ENCODE results near the gene SNX20.
A peak's percentile ranks its signal among the peaks of the same experiment; 100 is the strongest.

Gene SNX20

DNA sequence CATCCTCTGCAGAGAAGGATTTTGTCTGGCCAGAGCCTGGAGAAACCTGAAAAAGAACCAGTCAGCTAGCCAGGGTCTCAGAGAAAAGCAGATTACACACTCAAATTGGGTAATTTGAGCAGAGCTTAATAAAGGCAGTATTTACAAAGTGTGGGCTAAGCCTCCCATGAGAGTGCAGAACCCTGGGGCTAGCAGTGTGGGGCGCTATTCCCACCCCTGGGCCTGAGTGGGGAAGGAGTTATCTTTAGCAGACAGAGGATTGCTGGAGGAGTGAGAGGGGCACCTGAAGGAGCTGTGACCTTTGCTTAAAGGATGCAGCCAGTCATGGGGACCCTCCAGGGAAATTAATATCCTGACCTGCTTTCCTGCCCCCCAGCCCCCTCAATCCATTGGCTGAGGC lies 46.2 kb downstream of the SNX20 start:
- DNase-seq (ENCODE audit: low read depth): no peak

DNA sequence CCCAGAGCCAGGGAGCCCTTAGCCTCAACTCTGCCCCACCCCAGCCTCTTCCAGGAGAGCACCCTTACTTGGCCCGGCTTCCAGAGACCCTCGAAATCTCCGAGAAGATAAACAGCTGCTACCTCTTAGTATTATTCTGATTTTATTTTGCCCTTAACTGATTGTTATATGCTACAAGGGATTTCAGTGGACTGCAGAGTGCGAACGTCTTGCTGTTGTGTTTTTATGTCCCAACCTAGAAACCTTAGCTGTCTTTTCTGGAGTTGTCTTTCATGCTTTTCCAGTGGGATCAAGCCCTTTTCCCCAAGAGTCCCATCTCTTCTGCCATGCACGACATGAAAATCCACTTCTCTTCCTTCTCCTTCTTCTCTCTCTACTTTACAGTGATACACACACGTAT lies 47.0 kb downstream of the SNX20 start:
- no peak for DNase-seq (ENCODE audit: low read depth)

DNA sequence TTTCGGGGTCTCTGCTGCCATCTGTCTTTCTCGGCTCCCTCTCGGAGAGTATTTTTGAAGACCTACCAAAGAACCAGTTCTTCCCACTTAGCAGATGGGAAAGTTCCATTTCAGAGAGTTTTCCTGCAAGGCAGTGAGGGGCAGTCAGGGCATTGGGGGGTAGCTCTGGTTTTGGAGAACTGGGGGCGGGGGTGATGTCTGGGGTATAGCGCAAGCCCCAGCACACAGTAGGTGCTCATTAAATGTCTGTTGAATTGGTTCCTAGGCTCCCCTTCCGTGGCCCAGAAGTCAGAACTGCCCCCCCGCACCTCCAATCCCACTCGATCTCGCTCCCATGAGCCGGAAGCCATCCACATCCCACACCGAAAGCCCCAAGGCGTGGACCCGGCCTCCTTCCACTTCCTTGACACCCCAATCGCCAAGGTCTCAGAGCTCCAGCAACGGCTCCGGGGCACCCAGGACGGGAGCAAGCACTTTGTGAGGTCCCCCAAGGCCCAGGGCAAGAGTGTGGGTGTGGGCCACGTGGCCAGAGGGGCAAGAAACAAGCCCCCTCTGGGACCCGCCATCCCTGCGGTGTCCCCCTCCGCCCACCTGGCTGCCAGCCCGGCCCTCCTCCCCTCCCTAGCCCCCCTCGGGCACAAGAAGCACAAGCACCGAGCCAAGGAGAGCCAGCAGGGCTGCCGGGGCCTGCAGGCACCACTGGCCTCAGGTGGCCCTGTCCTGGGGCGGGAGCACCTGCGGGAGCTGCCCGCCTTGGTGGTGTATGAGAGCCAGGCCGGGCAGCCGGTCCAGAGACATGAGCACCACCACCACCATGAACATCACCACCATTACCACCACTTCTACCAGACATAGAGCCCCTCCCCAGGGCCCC lies 47.9 kb downstream of the SNX20 start:
- DNase-seq (ENCODE audit: low read depth): no peak

DNA sequence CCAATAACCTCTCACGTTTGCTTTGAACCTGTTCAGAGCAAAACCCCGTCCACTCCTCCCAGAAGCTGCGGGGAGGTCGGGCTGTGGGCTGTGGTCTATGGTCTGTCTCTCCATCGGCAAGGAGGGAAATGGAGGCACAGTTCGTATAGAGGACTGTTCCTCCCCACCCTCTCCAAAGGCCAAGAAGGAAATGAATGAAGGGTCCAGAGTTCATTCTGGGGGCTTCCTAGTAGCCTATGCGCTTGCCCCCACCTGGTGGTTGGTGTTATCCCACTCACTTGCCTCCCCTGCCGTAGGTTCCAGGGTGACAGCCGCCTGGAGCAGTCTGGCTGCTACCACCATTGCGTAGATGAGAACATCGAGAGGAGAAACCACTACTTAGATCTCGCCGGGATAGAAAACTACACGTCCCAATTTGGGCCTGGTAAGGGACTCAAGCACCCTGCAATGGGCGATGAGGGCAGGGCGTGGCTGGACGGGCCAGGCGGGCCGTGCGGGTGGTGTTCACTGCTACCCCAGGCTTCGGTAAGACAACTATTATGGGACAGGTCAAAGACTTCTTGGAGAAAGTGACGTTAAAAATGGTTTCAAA lies 49.0 kb downstream of the SNX20 start:
- DNase-seq (ENCODE audit: low read depth): no peak

DNA sequence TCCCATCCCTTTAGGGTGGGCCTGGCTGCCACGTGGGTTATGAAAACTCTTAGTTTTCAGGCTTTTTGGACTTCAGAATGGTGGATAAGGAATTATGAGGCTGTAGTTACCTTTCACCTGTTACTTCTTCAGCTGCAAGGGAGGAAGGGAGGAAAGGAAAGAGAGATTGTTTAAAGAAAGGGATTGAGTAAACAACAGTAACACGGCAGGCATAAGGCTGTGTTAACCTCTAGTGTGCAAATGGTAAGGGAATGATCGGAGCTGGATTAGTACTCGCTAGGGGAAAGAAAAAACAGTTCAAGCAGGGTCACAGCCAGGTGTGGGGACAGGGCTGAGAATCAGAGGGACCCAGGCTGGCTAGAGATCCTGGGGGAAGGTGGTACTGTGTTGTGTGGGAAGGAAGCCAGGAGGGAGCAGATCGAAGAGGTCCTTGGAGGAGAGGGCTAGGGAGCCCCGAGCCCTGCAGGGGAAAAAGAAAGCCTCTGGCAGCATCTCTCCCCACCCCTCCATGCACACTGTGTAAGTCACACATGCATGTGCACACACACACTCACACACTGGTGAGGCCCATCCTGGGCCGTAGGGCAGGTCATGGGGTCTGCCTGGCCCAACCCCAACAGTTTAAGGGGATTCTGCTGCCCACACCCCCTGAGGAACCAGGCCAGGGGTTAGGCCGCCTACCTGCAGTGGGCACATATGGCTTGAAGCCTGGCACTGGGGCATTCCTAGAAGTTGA lies 49.7 kb downstream of the SNX20 start:
- no peak for DNase-seq (ENCODE audit: low read depth)

DNA sequence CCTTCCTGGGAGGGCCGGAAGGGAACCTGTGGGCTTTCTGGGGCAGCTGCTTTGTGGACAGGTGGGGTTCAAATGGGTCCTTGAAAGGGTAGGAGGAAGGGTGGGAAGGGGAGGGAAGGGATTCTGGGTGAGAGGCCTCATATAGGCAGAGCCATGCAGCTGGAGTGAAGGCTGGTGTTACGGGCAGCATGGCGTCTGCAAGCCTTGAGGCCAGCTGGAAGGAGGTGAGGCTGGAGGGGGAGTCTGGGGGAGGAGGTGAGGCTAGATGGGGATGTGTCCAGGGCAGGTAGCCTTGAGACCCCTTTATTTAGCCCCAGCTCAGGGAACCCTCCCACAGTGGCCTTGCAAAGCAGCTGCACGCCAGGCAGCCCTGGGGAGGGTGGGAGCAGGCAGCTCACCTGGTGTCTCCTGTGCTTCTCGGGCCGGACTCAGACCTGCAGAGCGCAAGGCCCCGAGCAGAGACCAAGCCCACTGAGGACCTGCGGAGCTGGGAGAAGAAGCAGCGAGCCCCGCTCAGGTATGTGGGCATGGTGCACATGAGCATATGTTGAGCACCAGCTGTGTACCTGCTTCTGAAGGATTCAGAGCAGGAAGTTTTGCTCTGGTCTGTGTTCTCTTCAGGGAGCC lies 50.6 kb downstream of the SNX20 start:
- no peak for DNase-seq (ENCODE audit: low read depth)

DNA sequence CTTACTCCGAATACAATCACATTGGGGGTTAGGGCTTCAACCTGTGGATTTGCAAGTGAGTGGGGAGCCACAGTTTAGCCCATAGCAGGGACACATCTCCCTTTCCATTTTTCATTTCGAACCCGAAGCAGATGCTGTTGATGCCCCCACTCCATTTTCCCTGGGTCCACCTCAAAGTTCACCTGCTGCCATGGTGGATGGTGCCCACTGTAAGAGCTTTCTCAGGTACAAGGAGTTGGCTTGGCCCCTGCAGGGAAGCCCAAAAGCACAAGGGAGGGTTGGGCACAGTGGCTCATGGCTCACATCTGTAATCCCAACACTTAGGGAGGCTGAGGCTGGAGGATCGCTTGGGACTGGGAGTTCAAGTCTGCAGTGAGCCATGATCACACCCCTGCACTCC lies 51.8 kb downstream of the SNX20 start:
- DNase-seq (ENCODE audit: low read depth): no peak

DNA sequence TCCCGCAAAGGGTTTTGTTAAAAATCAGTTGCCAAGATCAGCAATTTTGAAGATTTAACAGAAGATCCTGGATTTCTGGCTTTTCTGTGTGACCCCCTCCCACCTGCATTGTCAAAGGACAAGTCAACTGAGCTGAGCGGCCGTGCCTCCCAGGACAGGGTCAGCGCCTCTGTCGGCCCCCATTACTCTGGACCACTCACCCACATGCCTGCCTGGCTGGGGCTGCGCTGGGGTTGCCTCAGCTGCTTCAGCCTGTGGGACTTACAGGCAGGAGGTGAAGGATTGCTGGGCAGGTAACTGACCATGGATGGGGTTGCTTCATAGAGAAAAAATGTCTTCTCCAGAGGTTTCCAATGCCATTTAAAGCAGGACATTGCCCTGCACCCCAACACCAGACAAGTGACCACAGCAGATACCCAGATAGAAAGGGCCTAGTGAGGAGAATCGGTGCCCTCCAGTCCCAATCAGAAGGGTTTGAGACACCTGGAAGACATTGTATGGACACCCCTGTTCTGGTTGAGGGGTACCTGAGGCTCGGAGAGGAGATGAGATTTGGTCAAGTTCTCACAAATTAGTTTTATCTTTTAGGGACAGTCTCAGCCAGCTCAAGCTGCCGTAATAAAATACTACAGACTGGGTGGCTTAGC lies 52.8 kb downstream of the SNX20 start:
- no peak for DNase-seq (ENCODE audit: low read depth)

DNA sequence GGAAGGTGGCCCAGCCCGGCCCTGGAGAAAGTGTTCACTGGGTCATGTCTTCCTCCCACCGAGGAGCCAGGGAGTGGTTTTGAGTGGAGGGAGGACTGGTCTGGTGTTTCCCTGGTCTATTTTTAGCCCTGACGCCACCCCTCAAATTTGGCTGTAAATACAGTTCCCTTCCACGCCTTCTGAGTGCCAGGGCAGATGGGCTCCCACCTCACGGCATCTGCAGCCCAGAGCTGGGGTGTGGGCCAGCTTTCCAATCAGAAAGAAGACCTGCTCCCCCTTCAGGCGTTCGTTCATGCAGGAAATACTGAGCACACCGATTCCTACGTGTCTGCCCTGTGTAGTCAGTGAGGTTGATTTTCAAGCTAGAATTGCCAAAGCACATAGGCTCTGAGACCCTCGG lies 53.7 kb downstream of the SNX20 start:
- DNase-seq (ENCODE audit: low read depth): peak; percentile 34

DNA sequence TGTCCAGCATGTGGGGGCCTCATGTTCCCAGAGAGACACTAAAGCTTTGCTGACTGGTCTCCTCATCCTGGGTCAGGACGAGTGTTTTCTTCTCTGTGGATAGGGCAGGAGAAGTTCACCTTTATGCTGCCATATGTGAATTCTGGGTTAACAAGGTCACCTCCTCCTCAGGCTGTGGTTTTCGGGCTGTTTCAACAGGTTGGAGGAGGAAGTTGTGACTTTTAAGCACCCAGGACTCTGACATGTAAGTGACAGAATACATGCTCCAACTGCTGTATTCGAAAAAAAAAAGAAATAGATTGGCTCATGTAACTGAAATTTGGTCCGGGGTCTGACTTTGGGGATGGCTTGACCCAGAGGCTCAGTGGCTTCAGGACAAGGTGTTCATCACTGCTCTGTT lies 54.2 kb downstream of the SNX20 start:
- no peak for DNase-seq (ENCODE audit: low read depth)

DNA sequence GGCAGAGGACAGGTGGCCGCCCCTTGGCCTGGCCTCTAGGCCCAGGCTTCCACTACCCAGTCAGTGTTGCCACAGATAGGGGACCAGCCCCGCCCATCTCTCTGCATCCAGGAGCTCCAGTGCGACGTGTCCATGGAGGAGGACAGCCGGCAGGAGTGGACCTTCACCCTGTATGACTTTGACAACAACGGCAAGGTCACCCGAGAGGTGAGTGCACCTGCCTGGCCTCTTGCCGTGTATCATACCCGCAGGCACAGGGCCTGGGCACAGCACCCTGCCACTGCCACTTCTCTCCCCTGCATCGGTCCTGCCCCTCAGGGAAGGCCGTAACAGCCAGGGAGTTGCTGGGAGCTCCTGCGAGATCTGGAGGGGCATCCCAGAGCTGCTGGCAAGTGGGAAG lies 55.7 kb downstream of the SNX20 start:
- DNase-seq (ENCODE audit: low read depth): no peak

DNA sequence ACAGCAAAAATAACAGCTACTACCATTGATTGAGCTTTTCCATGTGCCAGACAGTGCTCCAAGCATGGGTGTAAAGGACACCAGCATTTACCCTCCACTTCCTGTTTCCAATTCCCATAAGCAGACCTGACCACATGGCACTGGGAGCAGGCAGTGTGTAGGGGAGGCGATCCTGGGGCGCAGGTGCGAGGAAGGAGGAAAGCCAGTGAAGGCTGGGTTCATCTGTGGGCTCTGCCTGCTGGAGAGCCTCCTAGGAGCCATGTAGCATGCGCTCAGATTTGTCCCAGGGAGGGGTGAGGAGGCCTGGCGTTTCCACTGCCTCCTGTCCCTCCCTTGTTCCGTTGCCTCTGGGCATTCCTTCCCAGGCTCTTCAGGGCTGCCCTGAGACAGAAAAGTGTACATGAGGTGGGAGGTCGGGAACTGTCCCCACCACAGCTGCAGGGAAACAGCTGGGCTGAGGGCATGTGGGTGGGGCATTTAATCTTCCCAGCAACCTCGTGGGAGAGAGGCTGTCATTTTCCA lies 56.6 kb downstream of the SNX20 start:
- DNase-seq (ENCODE audit: low read depth): no peak

DNA sequence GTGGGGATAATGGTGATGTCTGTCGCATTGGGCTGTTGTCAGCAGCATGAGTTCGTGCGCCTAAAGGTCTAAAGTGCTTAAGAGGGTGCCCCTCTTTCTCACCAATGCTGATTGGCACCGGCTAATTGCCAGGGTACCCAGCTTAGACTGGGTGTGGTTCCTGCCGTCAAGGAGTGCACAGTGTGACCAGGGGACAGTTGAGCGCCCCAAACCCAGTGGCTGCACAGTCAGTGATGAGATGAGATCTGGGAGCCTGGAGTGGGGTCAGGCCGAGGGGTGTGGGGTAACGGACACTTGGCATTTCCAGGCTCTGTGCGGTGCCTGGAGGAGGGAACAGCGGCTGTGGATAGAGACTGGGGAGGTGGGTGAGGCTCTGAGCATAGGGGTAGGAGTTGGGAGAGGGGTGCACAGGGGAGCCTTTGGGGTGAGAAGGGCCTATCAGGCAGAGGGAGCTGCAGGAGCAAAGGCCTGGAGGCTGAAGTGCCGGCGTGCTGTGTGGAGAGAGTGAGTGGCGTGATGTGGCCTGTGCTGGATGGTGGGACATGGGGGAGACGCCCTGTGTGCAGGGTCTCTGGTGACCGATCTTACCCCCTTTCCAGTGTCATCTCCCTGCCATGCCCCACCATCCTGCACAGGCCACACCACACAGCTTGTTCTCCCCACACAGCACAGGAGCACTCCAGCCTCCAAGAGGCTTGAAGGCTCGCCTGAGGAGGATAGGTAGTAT lies 58.3 kb downstream of the SNX20 start:
- DNase-seq (ENCODE audit: low read depth): no peak

DNA sequence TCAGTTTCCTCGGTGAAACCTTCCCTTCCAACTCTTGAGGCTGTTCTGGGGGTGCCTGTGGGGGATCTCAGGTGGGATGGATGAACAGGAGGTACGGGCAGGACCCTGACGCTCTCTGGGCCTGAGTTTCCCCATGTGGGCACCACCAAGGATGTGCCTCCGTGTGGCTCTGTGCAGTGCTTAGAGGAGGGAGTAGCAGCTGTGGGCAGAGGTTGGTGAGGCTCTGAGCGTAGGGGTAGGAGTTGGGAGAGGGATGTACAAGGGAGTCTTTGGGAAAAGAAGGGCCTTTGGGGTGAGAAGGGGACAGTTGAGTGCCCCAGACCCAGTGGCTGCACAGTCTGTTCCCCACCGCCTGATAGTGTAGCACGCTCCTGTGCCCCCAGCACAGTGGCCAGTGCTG lies 59.1 kb downstream of the SNX20 start:
- DNase-seq (ENCODE audit: low read depth): no peak

Measured in activated T-cell treated with anti-CD3 and anti-CD28 coated beads for 1 hour (primary cell).